ENCODE results near the gene MRPS7.

- TF ChIP-seq, protein P1, sequence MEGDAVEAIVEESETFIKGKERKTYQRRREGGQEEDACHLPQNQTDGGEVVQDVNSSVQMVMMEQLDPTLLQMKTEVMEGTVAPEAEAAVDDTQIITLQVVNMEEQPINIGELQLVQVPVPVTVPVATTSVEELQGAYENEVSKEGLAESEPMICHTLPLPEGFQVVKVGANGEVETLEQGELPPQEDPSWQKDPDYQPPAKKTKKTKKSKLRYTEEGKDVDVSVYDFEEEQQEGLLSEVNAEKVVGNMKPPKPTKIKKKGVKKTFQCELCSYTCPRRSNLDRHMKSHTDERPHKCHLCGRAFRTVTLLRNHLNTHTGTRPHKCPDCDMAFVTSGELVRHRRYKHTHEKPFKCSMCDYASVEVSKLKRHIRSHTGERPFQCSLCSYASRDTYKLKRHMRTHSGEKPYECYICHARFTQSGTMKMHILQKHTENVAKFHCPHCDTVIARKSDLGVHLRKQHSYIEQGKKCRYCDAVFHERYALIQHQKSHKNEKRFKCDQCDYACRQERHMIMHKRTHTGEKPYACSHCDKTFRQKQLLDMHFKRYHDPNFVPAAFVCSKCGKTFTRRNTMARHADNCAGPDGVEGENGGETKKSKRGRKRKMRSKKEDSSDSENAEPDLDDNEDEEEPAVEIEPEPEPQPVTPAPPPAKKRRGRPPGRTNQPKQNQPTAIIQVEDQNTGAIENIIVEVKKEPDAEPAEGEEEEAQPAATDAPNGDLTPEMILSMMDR (IDR thresholded peaks at IDR 0.05) = no peak
- no peak for TF ChIP-seq POLR2AphosphoS5 (IDR thresholded peaks at IDR 0.05)
Observed at GRCh38 chr17:75231741-75232464, 29.8 kb upstream of the MRPS7 start.

All from stomach (tissue), 4 donors.